Thoracic aorta (tissue), 2 donors: Measurements from ENCODE around the gene SEPTIN11. TPM values are rescaled to one million over a fixed set of nuclear protein-coding genes. Genes with fewer than 3 reads are reported as not detected.

Experiments
- ATAC-seq: fragments of 150-250 bp; one replicate; pipeline ENCODE4 v1.8.0; 2017; ENCODE audit warnings: low read depth; ENCODE audit not compliant: insufficient number of reproducible peaks, low FRiP score
- DNase-seq: peaks from one replicate; pipeline ENCODE4 v3.0.0-alpha.2; 2020; ENCODE audit warnings: low spot score
- H3K27ac ChIP-seq, 2 donors: fragments of 200-600 bp; sonication (generic); 1 replicate in 1 of 2; 2 replicates in 1 of 2; pipeline ENCODE4 v1.5.1; 2016; ENCODE audit warnings: mild to moderate bottlenecking in 2 of 2, moderate library complexity in 2 of 2
- H3K27me3 ChIP-seq: fragments of 200-600 bp; sonication (generic); replicated peaks from 2 replicates; pipeline ENCODE4 v1.6.0; 2016; ENCODE audit warnings: mild to moderate bottlenecking; ENCODE audit not compliant: insufficient read depth
- H3K36me3 ChIP-seq: fragments of 200-600 bp; sonication (generic); one replicate; pipeline ENCODE4 v1.5.1; 2016
- H3K4me1 ChIP-seq, 2 donors: fragments of 200-600 bp; sonication (generic); 1 replicate in 1 of 2; 2 replicates in 1 of 2; pipeline versions ENCODE4 v1.5.1 to v1.6.0; 2016; ENCODE audit warnings: low read depth in 2 of 2, mild to moderate bottlenecking in 1 of 2; ENCODE audit not compliant: control insufficient read depth in 1 of 2
- H3K4me3 ChIP-seq: fragments of 200-600 bp; sonication (generic); 2 replicates; pipeline ENCODE4 v1.5.1; 2016; ENCODE audit warnings: mild to moderate bottlenecking
- H3K9me3 ChIP-seq: fragments of 200-600 bp; sonication (generic); 2 replicates; pipeline ENCODE4 v1.5.1; 2016
- total RNA-seq, 2 donors: library from RNA; depleted of rRNA; stranded (reverse); fragments of >200 nt; gene quantifications; one replicate each; pipeline versions ENCODE4 v1.1.0 to v1.2.3, GENCODE V29; 2016
- TF ChIP-seq, protein P1 (sequence below): fragments of 200-600 bp; sonication (generic); IDR thresholded peaks from one replicate; pipeline ENCODE4 v1.5.1; 2019; ENCODE audit warnings: antibody characterized with exemption

The SEPTIN11 gene
- total RNA-seq, 2 donors from 2014 or later, result 142 to 156 TPM

DNA sequence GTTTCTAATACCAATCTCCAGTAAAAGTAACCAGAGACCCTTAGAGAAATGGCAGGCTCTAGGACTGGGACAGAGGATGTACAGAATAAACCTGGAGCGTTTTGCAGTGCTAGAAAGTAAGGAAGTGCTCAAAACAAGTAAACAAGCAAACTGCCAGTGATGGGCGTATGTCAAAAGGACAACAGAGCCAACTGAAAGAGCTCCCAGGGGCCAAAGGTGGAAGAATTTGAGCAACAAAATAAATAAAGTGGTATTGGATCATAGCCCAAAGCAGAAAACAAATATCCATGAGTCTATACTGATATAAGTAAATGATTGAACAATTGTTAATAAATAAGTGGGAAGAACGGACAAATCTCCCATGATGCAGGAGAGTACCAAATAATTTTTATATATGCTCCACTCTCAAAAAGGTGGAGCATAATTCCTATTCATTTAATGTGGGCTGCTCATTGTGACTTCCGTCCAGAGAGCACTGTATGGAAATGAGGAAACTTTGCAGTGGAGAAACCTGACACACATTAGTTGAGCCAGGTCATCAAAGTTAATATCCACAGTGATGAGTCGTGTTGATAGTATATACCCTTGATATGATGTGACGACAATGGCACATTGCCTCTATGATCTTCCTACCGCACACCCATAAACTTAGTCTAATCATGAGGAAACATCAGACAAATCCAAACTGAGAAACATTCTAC is 17.8 kb upstream of the SEPTIN11 start:
- TF ChIP-seq, protein P1, sequence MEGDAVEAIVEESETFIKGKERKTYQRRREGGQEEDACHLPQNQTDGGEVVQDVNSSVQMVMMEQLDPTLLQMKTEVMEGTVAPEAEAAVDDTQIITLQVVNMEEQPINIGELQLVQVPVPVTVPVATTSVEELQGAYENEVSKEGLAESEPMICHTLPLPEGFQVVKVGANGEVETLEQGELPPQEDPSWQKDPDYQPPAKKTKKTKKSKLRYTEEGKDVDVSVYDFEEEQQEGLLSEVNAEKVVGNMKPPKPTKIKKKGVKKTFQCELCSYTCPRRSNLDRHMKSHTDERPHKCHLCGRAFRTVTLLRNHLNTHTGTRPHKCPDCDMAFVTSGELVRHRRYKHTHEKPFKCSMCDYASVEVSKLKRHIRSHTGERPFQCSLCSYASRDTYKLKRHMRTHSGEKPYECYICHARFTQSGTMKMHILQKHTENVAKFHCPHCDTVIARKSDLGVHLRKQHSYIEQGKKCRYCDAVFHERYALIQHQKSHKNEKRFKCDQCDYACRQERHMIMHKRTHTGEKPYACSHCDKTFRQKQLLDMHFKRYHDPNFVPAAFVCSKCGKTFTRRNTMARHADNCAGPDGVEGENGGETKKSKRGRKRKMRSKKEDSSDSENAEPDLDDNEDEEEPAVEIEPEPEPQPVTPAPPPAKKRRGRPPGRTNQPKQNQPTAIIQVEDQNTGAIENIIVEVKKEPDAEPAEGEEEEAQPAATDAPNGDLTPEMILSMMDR, result no peak
- Histone ChIP-seq H3K4me1 (no peaks in the 10 kb centered on the region), H3K36me3 (no peaks in the 10 kb centered on the region), H3K27me3 (no peaks in the 10 kb centered on the region), H3K9me3 (no peaks in the 10 kb centered on the region), H3K4me3 (no peak overlapping the region), H3K27ac (no peak overlapping the region)
- DNase-seq, result no peak
- ATAC-seq, result no peak

DNA sequence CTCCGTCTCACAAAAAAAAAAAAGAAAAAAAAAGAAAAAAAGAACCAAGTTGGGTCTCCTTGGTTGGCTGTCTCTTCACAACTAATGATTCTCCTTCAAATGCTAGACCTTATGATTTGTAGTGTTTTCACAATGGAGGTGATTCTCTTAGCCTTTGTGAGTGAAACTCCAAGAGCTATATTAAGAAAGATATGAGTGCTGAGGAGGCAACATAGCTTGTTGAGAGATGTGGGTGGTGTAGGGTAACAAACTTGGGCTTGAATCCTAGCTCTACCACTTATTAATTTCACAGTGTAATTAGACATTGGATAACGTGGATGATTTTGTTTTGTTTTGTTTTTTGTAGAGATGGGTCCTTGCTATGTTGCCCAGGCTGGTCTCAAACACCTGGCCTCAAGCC is 10.4 kb upstream of the SEPTIN11 start:
- DNase-seq (no peak), ATAC-seq (no peak)
- no peaks in the 10 kb centered on the region for H3K36me3 ChIP-seq
- no peaks in the 10 kb centered on the region for H3K4me1 ChIP-seq
- H3K4me3 ChIP-seq, result no peak overlapping the region
- no peak overlapping the region for H3K27ac ChIP-seq
- TF ChIP-seq, protein P1, result no peak
- no peaks in the 10 kb centered on the region for H3K27me3 ChIP-seq
- no peaks in the 10 kb centered on the region for H3K9me3 ChIP-seq

DNA sequence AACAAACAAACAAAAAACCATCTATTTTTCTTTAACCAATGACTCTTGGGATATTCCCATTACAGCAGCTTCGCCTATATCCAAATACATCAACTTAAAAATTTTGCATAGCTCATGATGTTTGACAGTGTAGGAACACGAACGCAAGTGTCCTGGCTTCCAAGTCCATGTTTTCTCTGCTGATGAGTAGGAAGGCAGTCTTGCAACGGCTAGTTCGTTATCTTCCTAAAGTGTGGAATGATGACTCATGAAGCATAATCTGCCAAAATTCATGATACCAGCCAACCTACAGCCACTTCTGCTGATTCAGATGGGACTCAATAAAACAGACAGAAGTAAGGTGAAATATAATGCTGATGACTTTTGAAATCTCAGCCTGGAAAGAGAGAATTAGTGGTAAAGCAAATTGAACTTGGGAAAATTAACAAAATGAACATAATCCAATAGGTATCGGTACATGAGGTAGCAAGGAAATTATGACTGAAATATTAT is 6.4 kb upstream of the SEPTIN11 start:
- no peaks in the 10 kb centered on the region for H3K36me3 ChIP-seq
- ATAC-seq (no peak), DNase-seq (no peak)
- no peak overlapping the region for H3K27ac ChIP-seq
- H3K4me3 ChIP-seq, result no peak overlapping the region
- peaks cover 3 to 7% of the 10 kb centered on the region in 2 donors for H3K4me1 ChIP-seq
- no peaks in the 10 kb centered on the region for H3K27me3 ChIP-seq
- no peaks in the 10 kb centered on the region for H3K9me3 ChIP-seq
- TF ChIP-seq, protein P1, result no peak

DNA sequence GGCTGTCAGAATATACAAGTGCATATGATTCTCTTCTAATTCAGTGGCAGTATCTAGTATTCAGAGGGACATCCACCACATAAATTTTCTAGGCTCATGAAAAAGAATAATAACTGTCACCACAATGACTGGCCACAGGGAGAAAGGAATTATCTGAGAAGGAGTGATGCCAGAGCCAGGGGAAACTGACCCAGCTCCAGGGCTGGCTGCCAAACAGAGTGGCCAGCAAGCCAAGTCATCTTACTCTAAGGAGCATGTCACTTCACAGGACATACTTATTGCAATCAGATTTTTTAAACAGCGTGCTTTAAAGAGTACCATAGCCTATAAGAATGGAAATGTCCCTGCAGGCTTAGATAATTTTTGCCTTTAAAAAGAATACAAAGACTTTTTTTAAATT is 5.8 kb upstream of the SEPTIN11 start:
- Histone ChIP-seq H3K9me3 (no peaks in the 10 kb centered on the region), H3K4me3 (no peak overlapping the region), H3K27me3 (no peaks in the 10 kb centered on the region), H3K27ac (no peak overlapping the region), H3K4me1 (peaks cover 3 to 11% of the 10 kb centered on the region in 2 donors), H3K36me3 (no peaks in the 10 kb centered on the region)
- TF ChIP-seq, protein P1, result no peak
- ATAC-seq, result no peak
- no peak for DNase-seq

DNA sequence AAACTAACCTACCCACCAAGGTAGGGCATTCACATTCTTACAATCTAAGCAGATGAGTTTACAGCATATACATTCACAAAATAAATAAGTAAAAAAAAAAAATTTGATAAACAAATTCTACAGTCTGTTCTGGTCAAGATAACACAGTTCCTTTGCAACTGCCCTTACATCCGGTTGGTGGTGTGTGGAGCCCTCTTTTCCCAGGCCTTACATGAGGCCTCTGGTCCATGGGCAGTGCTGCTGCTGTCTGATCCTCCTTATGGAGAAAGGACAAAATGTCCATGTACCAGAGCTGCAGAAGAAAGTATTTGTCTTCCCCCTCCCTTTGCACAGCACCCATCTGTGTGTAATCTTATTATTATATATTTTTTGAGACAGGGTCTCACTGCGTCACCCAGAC is 2.2 kb upstream of the SEPTIN11 start:
- H3K27ac ChIP-seq, result no peak overlapping the region
- no peak overlapping the region for H3K4me3 ChIP-seq
- H3K36me3 ChIP-seq, result no peaks in the 10 kb centered on the region
- no peaks in the 10 kb centered on the region for H3K27me3 ChIP-seq
- DNase-seq, result no peak
- TF ChIP-seq, protein P1, result no peak
- no peak for ATAC-seq
- H3K9me3 ChIP-seq, result no peaks in the 10 kb centered on the region
- H3K4me1 ChIP-seq, result peaks cover 7 to 23% of the 10 kb centered on the region in 2 donors
